CD4-positive, alpha-beta T cell treated with Interferon alpha-2 for 1 hour (primary cell): ENCODE measurements around the gene CHST11.
A peak's percentile ranks its signal among the peaks of the same experiment; 100 is the strongest.

Experiments
- DNase-seq, 2 donors: peaks; one replicate each; pipeline ENCODE4 v3.0.0-alpha.2; 2020 to 2022

The CHST11 gene

GRCh38 chr12:104659058-104659457 is 202.3 kb downstream of the CHST11 start:
- DNase-seq = no peak

- no peak for DNase-seq
Observed at GRCh38 chr12:104662203-104662602, 205.5 kb downstream of the CHST11 start.

- DNase-seq = no peak
Observed at GRCh38 chr12:104662908-104663307, 206.2 kb downstream of the CHST11 start.

- no peak for DNase-seq
Observed at GRCh38 chr12:104664351-104664750, 207.6 kb downstream of the CHST11 start.

GRCh38 chr12:104665296-104665695 is 208.5 kb downstream of the CHST11 start:
- DNase-seq = no peak

GRCh38 chr12:104667139-104667538 is 210.4 kb downstream of the CHST11 start:
- DNase-seq = no peak

- no peak for DNase-seq
Observed at GRCh38 chr12:104668274-104668718, 211.5 kb downstream of the CHST11 start.

- no peak for DNase-seq
Observed at GRCh38 chr12:104669089-104669721, 212.5 kb downstream of the CHST11 start.

GRCh38 chr12:104669851-104670337 is 213.1 kb downstream of the CHST11 start:
- DNase-seq = peak in 1 of 2 donors; percentile 32

- no peak for DNase-seq
Observed at GRCh38 chr12:104670439-104671408, 214.0 kb downstream of the CHST11 start.

GRCh38 chr12:104671409-104672095 is 214.8 kb downstream of the CHST11 start:
- DNase-seq = peak; percentile 78 to 80

- no peak for DNase-seq
Observed at GRCh38 chr12:104672096-104672445, 215.3 kb downstream of the CHST11 start.

- no peak for DNase-seq
Observed at GRCh38 chr12:104672501-104673265, 215.9 kb downstream of the CHST11 start.

- DNase-seq = no peak
Observed at GRCh38 chr12:104673294-104673693, 216.5 kb downstream of the CHST11 start.

- no peak for DNase-seq
Observed at GRCh38 chr12:104673696-104674482, 217.1 kb downstream of the CHST11 start.

- no peak for DNase-seq
Observed at GRCh38 chr12:104676636-104677035, 219.9 kb downstream of the CHST11 start.

- no peak for DNase-seq
Observed at GRCh38 chr12:104677441-104678089, 220.8 kb downstream of the CHST11 start.

- DNase-seq = peak; percentile 36 to 56
Observed at GRCh38 chr12:104680070-104680469, 223.3 kb downstream of the CHST11 start.

GRCh38 chr12:104680491-104680890 is 223.7 kb downstream of the CHST11 start:
- no peak for DNase-seq

- DNase-seq = no peak
Observed at GRCh38 chr12:104681012-104681690, 224.4 kb downstream of the CHST11 start.
